ENCODE results near the gene LOC101059915.
A peak's percentile ranks its signal among the peaks of the same experiment; 100 is the strongest.
"Not testable (repeated sequence)": the region's sequence is repeated elsewhere in the genome, so short reads cannot be mapped to it uniquely, and the experiment has no call there.

Gene LOC101059915

GRCh38 chrX:71669947-71670346, 2.6 kb downstream of the LOC101059915 start:
- not testable (repeated sequence) for H3K9ac ChIP-seq (ENCODE audit: low read length); H3K4me2 ChIP-seq (ENCODE audit: low read length); H3K27me3 ChIP-seq (ENCODE audit: insufficient read depth, low read depth, low read length); H4K20me1 ChIP-seq (ENCODE audit: insufficient read depth); H3K27ac ChIP-seq (ENCODE audit: low read length); H3K79me2 ChIP-seq (replicated peaks; ENCODE audit: insufficient read depth, low read length); H3K9me2 ChIP-seq (ENCODE audit: insufficient read depth, low read length); H3K36me3 ChIP-seq (ENCODE audit: insufficient read depth, low read length); H3F3A ChIP-seq (ENCODE audit: insufficient read depth, low read length, poor library complexity, severe bottlenecking); H3K9me3 ChIP-seq (ENCODE audit: low read length); H3K4me3 ChIP-seq (ENCODE audit: low read length); H2AFZ ChIP-seq (ENCODE audit: low read depth, low read length)
- TF ChIP-seq SMC3 (conservative IDR thresholded peaks at IDR 0.05; ENCODE audit: poor library complexity) (peak; percentile 67), RAD21 (conservative IDR thresholded peaks at IDR 0.05) (peak; percentile 60), CTCF (IDR thresholded peaks at IDR 0.05; ENCODE audit: poor library complexity, severe bottlenecking) (peak; percentile 58)

GRCh38 chrX:71671043-71671780, 3.9 kb downstream of the LOC101059915 start:
- H4K20me1 ChIP-seq (ENCODE audit: insufficient read depth): no peaks in the 10 kb centered on the region
- H3K9me2 ChIP-seq (ENCODE audit: insufficient read depth, low read length): no peaks in the 10 kb centered on the region
- H3K4me2 ChIP-seq (ENCODE audit: low read length): no peak overlapping the region
- H3K79me2 ChIP-seq (replicated peaks; ENCODE audit: insufficient read depth, low read length): no peaks in the 10 kb centered on the region
- H3K4me3 ChIP-seq (ENCODE audit: low read length): no peak overlapping the region
- no peak overlapping the region for H2AFZ ChIP-seq (ENCODE audit: low read depth, low read length)
- no peaks in the 10 kb centered on the region for H3F3A ChIP-seq (ENCODE audit: insufficient read depth, low read length, poor library complexity, severe bottlenecking)
- no peak overlapping the region for H3K27ac ChIP-seq (ENCODE audit: low read length)
- no peaks in the 10 kb centered on the region for H3K36me3 ChIP-seq (ENCODE audit: insufficient read depth, low read length)
- H3K27me3 ChIP-seq (ENCODE audit: insufficient read depth, low read depth, low read length): no peaks in the 10 kb centered on the region
- H3K9me3 ChIP-seq (ENCODE audit: low read length): no peaks in the 10 kb centered on the region
- TF ChIP-seq POLR2AphosphoS5 (IDR thresholded peaks at IDR 0.05): no peak
- no peak for TF ChIP-seq EZH2 (IDR thresholded peaks at IDR 0.05; ENCODE audit: borderline replicate concordance, insufficient read depth, low read length, poor library complexity, severe bottlenecking)
- no peak for TF ChIP-seq MXI1 (conservative IDR thresholded peaks at IDR 0.05; ENCODE audit: poor library complexity, severe bottlenecking)
- TF ChIP-seq RAD21 (conservative IDR thresholded peaks at IDR 0.05): no peak
- no peak for TF ChIP-seq REST (IDR thresholded peaks at IDR 0.05; ENCODE audit: borderline replicate concordance)
- no peak for TF ChIP-seq SMC3 (conservative IDR thresholded peaks at IDR 0.05; ENCODE audit: poor library complexity)
- no peak for TF ChIP-seq EP300 (conservative IDR thresholded peaks at IDR 0.05; ENCODE audit: poor library complexity, severe bottlenecking)
- TF ChIP-seq TAF1 (IDR thresholded peaks at IDR 0.05; ENCODE audit: low read depth): no peak
- TF ChIP-seq CTCF (IDR thresholded peaks at IDR 0.05; ENCODE audit: poor library complexity, severe bottlenecking): no peak
- H3K9ac ChIP-seq (ENCODE audit: low read length): no peak overlapping the region

Data from neural cell (in vitro differentiated cells).